MCF 10A (cell line): ENCODE results near the gene PCYT1B. TPM values are rescaled to one million over a fixed set of nuclear protein-coding genes. Genes with fewer than 3 reads are reported as not detected.

Experiments used
- BruUV-seq: library from RNA; stranded (reverse); fragments of 400-500 nt; replicated peaks from 2 replicates; lab custom pipeline; 2021; lab: Mats Ljungman, UMichigan
- CTCF ChIA-PET: fragments of 300-600 bp; sonication (Branson Sonifier 250); formaldehyde crosslinking; extraction: SDS; loops from one replicate; lab custom pipeline; 2021; ENCODE audit warnings: antibody characterized with exemption, inconsistent platforms; lab: Yijun Ruan, JAX
- POLR2A ChIA-PET: fragments of 300-600, 350-650 bp; sonication (Branson Sonifier 250); formaldehyde crosslinking; extraction: SDS; loops from one replicate; lab custom pipeline; 2020; ENCODE audit warnings: antibody characterized with exemption, inconsistent platforms; lab: Yijun Ruan, JAX
- DNase-seq: peaks from one replicate; pipeline ENCODE4 v3.0.0-alpha.2; 2018; ENCODE audit not compliant: unreplicated experiment
- H3K27ac Mint-ChIP-seq: one replicate; pipeline ENCODE4 v1.8.0; 2022; ENCODE audit warnings: mild to moderate bottlenecking, low read depth, mixed read lengths; ENCODE audit not compliant: unreplicated experiment
- H3K27me3 Mint-ChIP-seq: one replicate; pipeline ENCODE4 v1.8.0; 2022; ENCODE audit warnings: mixed read lengths; ENCODE audit not compliant: insufficient read depth, unreplicated experiment
- H3K36me3 Mint-ChIP-seq: one replicate; pipeline ENCODE4 v1.8.0; 2022; ENCODE audit warnings: mild to moderate bottlenecking, moderate library complexity, mixed read lengths; ENCODE audit not compliant: insufficient read depth, unreplicated experiment
- H3K4me1 Mint-ChIP-seq: one replicate; pipeline ENCODE4 v1.8.0; 2022; ENCODE audit warnings: mixed read lengths; ENCODE audit not compliant: insufficient read depth, unreplicated experiment
- H3K4me3 Mint-ChIP-seq: one replicate; pipeline ENCODE4 v1.8.0; 2022; ENCODE audit warnings: mild to moderate bottlenecking, moderate library complexity, mixed read lengths; ENCODE audit not compliant: unreplicated experiment
- H3K9me3 Mint-ChIP-seq: one replicate; pipeline ENCODE4 v1.8.0; 2022; ENCODE audit warnings: mixed read lengths; ENCODE audit not compliant: unreplicated experiment
- intact Hi-C: fragments of 100-400 bp; cut with micrococcal nuclease; formaldehyde crosslinking; loops from 2 replicates; pipeline ENCODE4 v1.14.1; 2022
- total RNA-seq: library from RNA; stranded (reverse); gene quantifications from 2 replicates; pipeline ENCODE4 v1.2.3, GENCODE V29; 2022
- TF ChIP-seq, protein P1 (sequence below): fragments of 200-600 bp; IDR thresholded peaks from one replicate; pipeline ENCODE4 v1.8.0; 2022; ENCODE audit warnings: antibody characterized with exemption, mild to moderate bottlenecking; ENCODE audit not compliant: unreplicated experiment

PCYT1B gene
- total RNA-seq, 1 experiment from 2014 or later = not detected

DNA sequence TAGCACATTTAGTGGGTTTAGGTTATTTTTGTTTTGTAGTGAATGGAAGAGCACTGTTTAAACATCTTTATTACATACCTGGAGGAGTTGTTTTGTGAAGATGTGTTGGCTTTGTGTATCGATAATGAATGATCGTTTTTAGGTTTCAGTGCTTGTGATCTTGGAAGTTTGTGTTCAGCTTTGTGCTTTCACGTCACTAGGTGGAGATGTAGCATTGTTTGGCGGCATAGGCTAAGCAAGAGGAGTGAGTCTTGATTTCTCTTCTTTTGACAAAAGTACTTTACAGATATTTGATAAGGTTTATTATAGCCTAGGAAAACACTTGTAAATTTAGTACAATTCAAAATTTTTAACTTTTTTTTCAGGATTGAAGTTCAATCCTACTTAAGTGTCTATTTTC, 131.7 kb downstream of the PCYT1B start:
- TF ChIP-seq, protein P1, sequence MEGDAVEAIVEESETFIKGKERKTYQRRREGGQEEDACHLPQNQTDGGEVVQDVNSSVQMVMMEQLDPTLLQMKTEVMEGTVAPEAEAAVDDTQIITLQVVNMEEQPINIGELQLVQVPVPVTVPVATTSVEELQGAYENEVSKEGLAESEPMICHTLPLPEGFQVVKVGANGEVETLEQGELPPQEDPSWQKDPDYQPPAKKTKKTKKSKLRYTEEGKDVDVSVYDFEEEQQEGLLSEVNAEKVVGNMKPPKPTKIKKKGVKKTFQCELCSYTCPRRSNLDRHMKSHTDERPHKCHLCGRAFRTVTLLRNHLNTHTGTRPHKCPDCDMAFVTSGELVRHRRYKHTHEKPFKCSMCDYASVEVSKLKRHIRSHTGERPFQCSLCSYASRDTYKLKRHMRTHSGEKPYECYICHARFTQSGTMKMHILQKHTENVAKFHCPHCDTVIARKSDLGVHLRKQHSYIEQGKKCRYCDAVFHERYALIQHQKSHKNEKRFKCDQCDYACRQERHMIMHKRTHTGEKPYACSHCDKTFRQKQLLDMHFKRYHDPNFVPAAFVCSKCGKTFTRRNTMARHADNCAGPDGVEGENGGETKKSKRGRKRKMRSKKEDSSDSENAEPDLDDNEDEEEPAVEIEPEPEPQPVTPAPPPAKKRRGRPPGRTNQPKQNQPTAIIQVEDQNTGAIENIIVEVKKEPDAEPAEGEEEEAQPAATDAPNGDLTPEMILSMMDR = peak; percentile 14
- peak; percentile 30 for DNase-seq
- intact Hi-C loops = loop anchor here (2.0 to 10.0 kb wide), 2 partner anchors 229 to 629 kb away; no protein-coding TSS in a partner anchor
- no peaks in the 10 kb centered on the region for H3K9me3 Mint-ChIP-seq
- ChIA-PET POLR2A (no interaction called here), CTCF (interaction anchor here (0.6 to 1.2 kb wide), 4 partner anchors 16 to 125 kb away, joined by 3 read pairs; no protein-coding TSS in a partner anchor)
- no peak overlapping the region for H3K27ac Mint-ChIP-seq
- no TSS peak for BruUV-seq
- H3K4me3 Mint-ChIP-seq = no peak overlapping the region
- H3K27me3 Mint-ChIP-seq = peaks cover 75% of the 10 kb centered on the region
- no peaks in the 10 kb centered on the region for H3K36me3 Mint-ChIP-seq
- H3K4me1 Mint-ChIP-seq = no peaks in the 10 kb centered on the region

GRCh38 chrX:24513416-24513815, 133.7 kb downstream of the PCYT1B start:
- Mint-ChIP-seq H3K36me3 (no peaks in the 10 kb centered on the region), H3K27me3 (peaks cover 83% of the 10 kb centered on the region), H3K27ac (no peak overlapping the region), H3K9me3 (no peaks in the 10 kb centered on the region), H3K4me3 (no peak overlapping the region), H3K4me1 (no peaks in the 10 kb centered on the region)
- ChIA-PET POLR2A (no interaction called here), CTCF (no interaction called here)
- no TSS peak for BruUV-seq
- intact Hi-C loops = loop anchor here (10.0 kb wide), 1 partner anchor 231 kb away; no protein-coding TSS in a partner anchor
- TF ChIP-seq, protein P1 = no peak
- DNase-seq = no peak

DNA sequence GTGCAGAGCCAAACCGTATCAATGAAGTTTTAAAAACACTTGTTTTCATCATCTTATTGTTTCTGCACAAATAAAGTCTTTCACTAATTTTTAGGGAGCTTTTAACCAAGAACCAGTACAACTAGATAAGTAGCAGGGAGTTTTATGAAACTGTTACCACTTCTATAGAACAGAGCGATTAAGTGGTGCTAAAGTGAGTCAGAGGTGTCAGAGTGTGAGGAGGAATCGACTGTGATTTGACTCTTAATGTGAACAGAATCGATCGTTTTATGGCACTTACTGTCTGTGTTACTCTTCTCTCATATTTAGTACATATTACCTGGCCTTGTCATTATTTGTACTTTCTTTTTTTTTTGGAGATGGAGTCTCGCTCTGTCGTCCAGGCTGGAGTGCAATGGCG, 138.8 kb downstream of the PCYT1B start:
- H3K27me3 Mint-ChIP-seq = peaks cover 82% of the 10 kb centered on the region
- CTCF ChIA-PET = interaction anchor here (0.7 to 1.0 kb wide), 3 partner anchors 9 to 112 kb away, joined by 3 to 10 read pairs (median 4); no protein-coding TSS in a partner anchor

More for the DNA sequence above, 138.8 kb downstream of the PCYT1B start:
- peaks cover 6% of the 10 kb centered on the region for H3K4me1 Mint-ChIP-seq
- no peak for DNase-seq
- TF ChIP-seq, protein P1 = no peak
- H3K4me3 Mint-ChIP-seq = no peak overlapping the region
- H3K9me3 Mint-ChIP-seq = no peaks in the 10 kb centered on the region
- BruUV-seq = no TSS peak
- intact Hi-C loops = no loop called here
- no peaks in the 10 kb centered on the region for H3K36me3 Mint-ChIP-seq
- POLR2A ChIA-PET = no interaction called here
- no peak overlapping the region for H3K27ac Mint-ChIP-seq

Other genes starting within 250 kb of the PCYT1B start
- 1.0 and 1.4 TPM in 2 replicates for gene PDK3, start 182.1 kb downstream of the PCYT1B start, total RNA-seq
- gene POLA1, start 46.6 kb upstream of the PCYT1B start, total RNA-seq = 5.8 and 9.8 TPM in 2 replicates